A673 (cell line): Measurements from ENCODE around the gene ZNF789.

Experiments used
- EZH2 ChIP-seq: fragments of 200-600 bp; sonication (generic); IDR thresholded peaks from 2 replicates; pipeline ENCODE4 v1.6.1; 2017; ENCODE audit warnings: borderline replicate concordance, low read depth, mild to moderate bottlenecking, mixed read lengths, antibody characterized with exemption, low read length; ENCODE audit not compliant: poor library complexity, severe bottlenecking
- TF ChIP-seq, protein P1 (sequence below): fragments of 300-800, 200-600 bp; sonication (generic); conservative IDR thresholded peaks from 2 replicates; pipeline ENCODE4 v1.5.1; 2017; ENCODE audit warnings: low read depth, mild to moderate bottlenecking, antibody characterized with exemption, low read length, moderate library complexity, mixed read lengths

DNA sequence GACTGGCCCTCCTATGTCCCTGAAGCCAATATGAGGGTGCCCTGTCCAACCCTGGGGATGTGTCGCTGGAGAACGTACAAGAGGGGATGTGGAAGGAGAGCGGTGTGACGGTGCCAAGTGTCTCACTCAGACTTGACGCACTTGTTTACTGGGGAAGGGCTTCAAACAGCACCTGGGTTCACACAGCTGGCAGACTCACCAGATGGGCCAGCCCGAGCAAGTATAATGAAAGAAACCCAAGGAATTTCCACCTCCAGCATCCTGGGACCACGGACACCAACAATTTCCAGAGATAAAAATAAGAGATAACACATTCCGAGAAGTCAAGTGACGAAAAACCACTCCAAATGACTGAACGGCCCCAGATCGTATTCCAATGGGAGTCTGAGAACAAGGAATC lies 12.0 kb upstream of the ZNF789 start:
- TF ChIP-seq, protein P1, sequence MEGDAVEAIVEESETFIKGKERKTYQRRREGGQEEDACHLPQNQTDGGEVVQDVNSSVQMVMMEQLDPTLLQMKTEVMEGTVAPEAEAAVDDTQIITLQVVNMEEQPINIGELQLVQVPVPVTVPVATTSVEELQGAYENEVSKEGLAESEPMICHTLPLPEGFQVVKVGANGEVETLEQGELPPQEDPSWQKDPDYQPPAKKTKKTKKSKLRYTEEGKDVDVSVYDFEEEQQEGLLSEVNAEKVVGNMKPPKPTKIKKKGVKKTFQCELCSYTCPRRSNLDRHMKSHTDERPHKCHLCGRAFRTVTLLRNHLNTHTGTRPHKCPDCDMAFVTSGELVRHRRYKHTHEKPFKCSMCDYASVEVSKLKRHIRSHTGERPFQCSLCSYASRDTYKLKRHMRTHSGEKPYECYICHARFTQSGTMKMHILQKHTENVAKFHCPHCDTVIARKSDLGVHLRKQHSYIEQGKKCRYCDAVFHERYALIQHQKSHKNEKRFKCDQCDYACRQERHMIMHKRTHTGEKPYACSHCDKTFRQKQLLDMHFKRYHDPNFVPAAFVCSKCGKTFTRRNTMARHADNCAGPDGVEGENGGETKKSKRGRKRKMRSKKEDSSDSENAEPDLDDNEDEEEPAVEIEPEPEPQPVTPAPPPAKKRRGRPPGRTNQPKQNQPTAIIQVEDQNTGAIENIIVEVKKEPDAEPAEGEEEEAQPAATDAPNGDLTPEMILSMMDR: no peak
- no peak for TF ChIP-seq EZH2
